Stimulated activated CD4-positive, alpha-beta T cell treated with anti-CD3 and anti-CD28 coated beads, Interleukin-1b, Interleukin-23, amount 100 ng/mL, for 24 hours (primary cell): Measurements from ENCODE around the gene OSBPL5.

Source experiments
- DNase-seq, 4 experiments: peaks; one replicate each; pipeline ENCODE4 v3.0.0-alpha.2; 2020; ENCODE audit warnings: low read depth in 4 of 4, low spot score in 1 of 4

The OSBPL5 gene

GRCh38 chr11:3197878-3198528 lies 32.9 kb upstream of the OSBPL5 start:
- no peak for DNase-seq

- no peak for DNase-seq
Observed at GRCh38 chr11:3197044-3197695, 32.1 kb upstream of the OSBPL5 start.

- DNase-seq: no peak
Observed at GRCh38 chr11:3196161-3197043, 31.3 kb upstream of the OSBPL5 start.

GRCh38 chr11:3195251-3196160 lies 30.4 kb upstream of the OSBPL5 start:
- DNase-seq: no peak

- DNase-seq: no peak
Observed at GRCh38 chr11:3194016-3194816, 29.1 kb upstream of the OSBPL5 start.

- DNase-seq: no peak
Observed at GRCh38 chr11:3193373-3194015, 28.4 kb upstream of the OSBPL5 start.

GRCh38 chr11:3192511-3193372 lies 27.6 kb upstream of the OSBPL5 start:
- no peak for DNase-seq

GRCh38 chr11:3191586-3192324 lies 26.6 kb upstream of the OSBPL5 start:
- DNase-seq: no peak

- no peak for DNase-seq
Observed at GRCh38 chr11:3190600-3190999, 25.5 kb upstream of the OSBPL5 start.

- no peak for DNase-seq
Observed at GRCh38 chr11:3189886-3190583, 24.9 kb upstream of the OSBPL5 start.

GRCh38 chr11:3189196-3189843 lies 24.2 kb upstream of the OSBPL5 start:
- no peak for DNase-seq

GRCh38 chr11:3188496-3189195 lies 23.5 kb upstream of the OSBPL5 start:
- DNase-seq: no peak

GRCh38 chr11:3186166-3186953 lies 21.2 kb upstream of the OSBPL5 start:
- no peak for DNase-seq

GRCh38 chr11:3184732-3185347 lies 19.7 kb upstream of the OSBPL5 start:
- DNase-seq: no peak

- no peak for DNase-seq
Observed at GRCh38 chr11:3183523-3183922, 18.4 kb upstream of the OSBPL5 start.
